Neural crest cell (in vitro differentiated cells): Measurements from ENCODE around the gene OR13C3. TPM values are rescaled to one million over a fixed set of nuclear protein-coding genes. Genes with fewer than 3 reads are reported as not detected.

ENCODE experiments used
- DNase-seq: peaks from one replicate; pipeline ENCODE4 v3.0.0; 2021; ENCODE audit warnings: low read depth, mixed read lengths, low spot score
- H3K27ac Mint-ChIP-seq: one replicate; pipeline ENCODE4 v1.8.0; 2021; ENCODE audit warnings: mild to moderate bottlenecking, mixed read lengths; ENCODE audit not compliant: unreplicated experiment
- H3K27me3 Mint-ChIP-seq: 2 replicates; pipeline ENCODE4 v1.8.0; 2021; ENCODE audit warnings: low read depth, mild to moderate bottlenecking, mixed read lengths
- H3K36me3 Mint-ChIP-seq: 2 replicates; pipeline ENCODE4 v1.8.0; 2021; ENCODE audit warnings: low read depth, mild to moderate bottlenecking, mixed read lengths
- H3K4me1 Mint-ChIP-seq: 2 replicates; pipeline ENCODE4 v1.8.0; 2021; ENCODE audit warnings: mixed read lengths
- H3K4me3 Mint-ChIP-seq: one replicate; pipeline ENCODE4 v1.8.0; 2021; ENCODE audit warnings: mild to moderate bottlenecking, mixed read lengths
- H3K9me3 Mint-ChIP-seq: 2 replicates; pipeline ENCODE4 v1.8.0; 2021; ENCODE audit warnings: mixed read lengths
- CTCF ChIP-seq: fragments of 200-600 bp; sonication (generic); conservative IDR thresholded peaks from 2 replicates; pipeline ENCODE4 v1.5.0; 2021; ENCODE audit warnings: antibody characterized with exemption, mild to moderate bottlenecking
- long read RNA-seq: library from polyadenylated mRNA; unstranded; transcript quantifications from one replicate; pipeline ENCODE4 v2.0.0, GENCODE V29; 2020
- total RNA-seq: library from RNA; stranded (reverse); gene quantifications from 2 replicates; pipeline ENCODE4 v1.2.1, GENCODE V29; 2021

OR13C3 gene
- total RNA-seq, result not detected in 2 replicates
- long read RNA-seq, result 0 reads

GRCh38 chr9:104536756-104537155 lies at the start of gene OR13C3:
Gene OR13C3, minus strand, starts transcription at chr9:104536856. Its CDS starts 133 bp downstream, at chr9:104536723.
- no peaks in the 10 kb centered on the region for H3K4me1 Mint-ChIP-seq
- H3K4me3 Mint-ChIP-seq, result no peak within 1 kb of the TSS
- no peak within 1 kb of the TSS for H3K27ac Mint-ChIP-seq

DNA sequence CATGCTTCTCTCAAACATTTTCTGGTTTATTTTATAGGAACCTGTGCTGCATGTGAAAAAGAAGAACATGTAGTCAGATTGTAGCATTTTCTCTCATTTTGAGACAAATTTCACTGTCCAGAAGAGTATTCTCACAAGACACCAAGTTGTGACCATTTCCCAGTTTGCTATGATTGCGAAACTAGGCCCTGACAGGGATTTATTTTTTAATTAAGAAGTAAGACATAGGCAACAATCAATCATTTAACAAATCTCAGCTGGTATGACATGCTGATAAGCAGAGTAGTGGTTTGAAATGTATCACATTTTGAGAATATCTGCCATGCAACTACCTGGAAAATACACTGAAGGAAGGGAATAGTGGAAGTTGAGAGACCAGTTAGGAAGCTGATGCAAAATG lies 43.9 kb upstream of the OR13C3 start:
- no peaks in the 10 kb centered on the region for H3K27me3 Mint-ChIP-seq
- no peak overlapping the region for H3K27ac Mint-ChIP-seq
- DNase-seq, result no peak
- TF ChIP-seq CTCF, result no peak
- no peak overlapping the region for H3K4me3 Mint-ChIP-seq
- H3K36me3 Mint-ChIP-seq, result no peaks in the 10 kb centered on the region
- no peaks in the 10 kb centered on the region for H3K9me3 Mint-ChIP-seq
- no peaks in the 10 kb centered on the region for H3K4me1 Mint-ChIP-seq

More at GRCh38 chr9:104536756-104537155, at the start of gene OR13C3:
- Mint-ChIP-seq H3K9me3 (no peaks in the 10 kb centered on the region), H3K27me3 (no peaks in the 10 kb centered on the region), H3K36me3 (no peaks in the 10 kb centered on the region)
- no peak for TF ChIP-seq CTCF
- no peak for DNase-seq

- DNase-seq, result no peak
- no peaks in the 10 kb centered on the region for H3K4me1 Mint-ChIP-seq
- H3K36me3 Mint-ChIP-seq, result peaks cover 4% of the 10 kb centered on the region
- H3K27me3 Mint-ChIP-seq, result no peaks in the 10 kb centered on the region
- peaks cover 5% of the 10 kb centered on the region for H3K9me3 Mint-ChIP-seq
- H3K4me3 Mint-ChIP-seq, result no peak overlapping the region
- no peak overlapping the region for H3K27ac Mint-ChIP-seq
- no peak for TF ChIP-seq CTCF
Observed at GRCh38 chr9:104577263-104577662, 40.6 kb upstream of the OR13C3 start.

DNA sequence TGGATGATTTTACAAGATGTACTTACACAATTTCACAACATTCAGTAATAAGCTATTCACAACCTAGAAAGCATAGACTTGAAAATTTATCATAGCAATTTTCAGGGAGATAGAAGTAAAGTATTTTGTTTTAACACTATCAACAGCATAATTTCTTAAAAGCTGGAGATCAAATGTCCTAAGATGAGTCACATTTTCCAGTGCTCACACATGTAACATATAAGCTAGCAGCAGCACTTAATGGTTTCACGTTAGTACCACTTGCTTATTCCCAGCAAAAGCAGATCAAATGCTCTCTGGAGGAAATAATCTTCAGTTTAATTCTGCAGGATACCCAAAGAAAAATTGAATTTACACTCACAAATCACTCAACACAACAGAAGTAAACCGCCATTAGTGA lies 38.8 kb upstream of the OR13C3 start:
- Mint-ChIP-seq H3K27ac (no peak overlapping the region), H3K36me3 (peaks cover 4% of the 10 kb centered on the region), H3K4me3 (no peak overlapping the region), H3K9me3 (peaks cover 5% of the 10 kb centered on the region), H3K4me1 (no peaks in the 10 kb centered on the region), H3K27me3 (no peaks in the 10 kb centered on the region)
- DNase-seq, result no peak
- TF ChIP-seq CTCF, result no peak

DNA sequence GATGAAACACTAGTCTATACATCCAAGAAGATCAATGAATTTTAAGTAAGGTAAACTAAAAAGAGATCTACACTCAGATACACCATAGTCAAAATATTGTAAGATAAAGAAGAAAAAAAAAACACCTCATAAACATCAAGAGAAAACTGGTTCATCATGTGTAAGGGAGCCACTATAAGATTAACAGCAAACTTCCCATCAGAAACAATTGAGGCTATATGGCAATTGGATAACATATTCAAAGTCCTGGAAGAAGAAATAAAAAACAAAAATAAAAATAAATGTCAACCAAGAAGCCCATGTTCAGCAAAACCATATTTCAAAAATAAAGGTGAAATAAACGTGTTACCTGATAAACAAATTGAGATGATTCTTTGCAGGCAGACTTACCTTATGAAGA lies 36.0 kb upstream of the OR13C3 start:
- DNase-seq, result no peak
- H3K4me1 Mint-ChIP-seq, result no peaks in the 10 kb centered on the region
- no peak for TF ChIP-seq CTCF
- peaks cover 10% of the 10 kb centered on the region for H3K9me3 Mint-ChIP-seq
- H3K4me3 Mint-ChIP-seq, result no peak overlapping the region
- no peak overlapping the region for H3K27ac Mint-ChIP-seq
- peaks cover 4% of the 10 kb centered on the region for H3K36me3 Mint-ChIP-seq
- H3K27me3 Mint-ChIP-seq, result no peaks in the 10 kb centered on the region

- no peak within 1 kb of the TSS for H3K4me3 Mint-ChIP-seq
- H3K27me3 Mint-ChIP-seq, result no peaks in the 10 kb centered on the region
- H3K4me1 Mint-ChIP-seq, result peaks cover 8% of the 10 kb centered on the region
- no peak for TF ChIP-seq CTCF
- peaks cover 2% of the 10 kb centered on the region for H3K36me3 Mint-ChIP-seq
- DNase-seq, result no peak
- peaks cover 10% of the 10 kb centered on the region for H3K9me3 Mint-ChIP-seq
- H3K27ac Mint-ChIP-seq, result no peak within 1 kb of the TSS
Observed at GRCh38 chr9:104568868-104569267, 32.2 kb upstream of the OR13C3 start, which contains the start of gene OR13C8. Gene OR13C8, plus strand, starts transcription at chr9:104569168. Its CDS starts 0 bp downstream, at chr9:104569168.
